Erythroblast (primary cell): Measurements from ENCODE around the gene GABBR2.

Experiments
- GATA1 ChIP-seq: IDR thresholded peaks from 2 replicates; pipeline ENCODE4 v1.6.1; 2011; ENCODE audit warnings: low read depth, mild to moderate bottlenecking, control low read depth, low read length, moderate library complexity
- POLR2A ChIP-seq: IDR thresholded peaks from 2 replicates; pipeline ENCODE4 v1.6.1; 2011; ENCODE audit warnings: mild to moderate bottlenecking, low read length

DNA sequence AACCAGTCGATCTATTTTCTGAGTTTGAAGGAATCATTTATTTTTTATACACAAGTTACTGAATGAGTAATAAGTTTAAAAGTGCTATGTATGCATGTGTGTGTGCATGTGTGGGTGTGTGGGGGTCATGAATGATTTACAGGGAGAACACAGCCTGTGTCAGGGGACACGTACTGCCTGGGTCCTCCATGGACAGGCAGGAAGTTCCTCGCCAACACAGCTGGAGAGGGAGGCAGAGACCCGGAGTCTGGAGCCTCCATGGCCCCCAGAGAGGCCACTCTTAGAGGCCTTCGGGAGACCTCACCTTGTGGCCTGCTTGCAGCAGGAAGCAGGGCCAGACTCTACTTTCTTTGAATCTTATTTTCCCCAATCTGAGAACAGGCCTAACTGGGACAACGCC is 144.7 kb downstream of the GABBR2 start:
- no peak for TF ChIP-seq POLR2A
- no peak for TF ChIP-seq GATA1
